Activated CD8-positive, alpha-beta memory T cell treated with anti-CD3 and anti-CD28 coated beads, Interleukin-2, amount 50 U/mL, for 24 hours (primary cell): Measurements from ENCODE around the gene MACF1.
"Not testable (repeated sequence)": the region's sequence is repeated elsewhere in the genome, so short reads cannot be mapped to it uniquely, and the experiment has no call there.

Experiments
- DNase-seq: peaks from one replicate; pipeline ENCODE4 v3.0.0-alpha.2; 2020; ENCODE audit errors: extremely low read depth

The MACF1 gene

DNA sequence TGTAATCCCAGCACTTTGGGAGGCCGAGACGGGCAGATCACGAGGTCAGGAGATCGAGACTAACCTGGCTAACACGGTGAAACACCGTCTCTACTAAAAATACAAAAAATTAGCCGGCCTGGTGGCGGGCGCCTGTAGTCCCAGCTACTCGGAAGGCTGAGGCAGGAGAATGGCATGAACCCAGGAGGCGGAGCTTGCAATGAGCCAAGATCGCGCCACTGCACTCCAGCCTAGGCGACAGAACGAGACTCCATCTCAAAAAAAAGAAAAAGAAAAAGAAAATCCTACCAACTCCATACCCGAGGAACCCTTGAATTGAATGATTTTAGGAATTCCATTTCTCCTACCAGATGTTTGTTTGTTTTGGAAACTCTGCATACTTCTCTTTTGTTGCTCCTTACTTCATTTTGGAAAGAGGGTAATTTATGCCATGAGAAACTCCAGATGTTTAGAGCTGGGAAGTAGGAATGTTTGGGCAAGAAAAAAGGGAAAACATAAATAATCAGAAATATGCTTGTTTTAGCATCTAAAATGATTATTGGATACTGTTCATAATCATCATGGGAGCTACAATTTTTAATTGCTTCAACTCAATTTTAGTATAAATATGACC, 262.7 kb downstream of the MACF1 start:
- not testable (repeated sequence) for DNase-seq

DNA sequence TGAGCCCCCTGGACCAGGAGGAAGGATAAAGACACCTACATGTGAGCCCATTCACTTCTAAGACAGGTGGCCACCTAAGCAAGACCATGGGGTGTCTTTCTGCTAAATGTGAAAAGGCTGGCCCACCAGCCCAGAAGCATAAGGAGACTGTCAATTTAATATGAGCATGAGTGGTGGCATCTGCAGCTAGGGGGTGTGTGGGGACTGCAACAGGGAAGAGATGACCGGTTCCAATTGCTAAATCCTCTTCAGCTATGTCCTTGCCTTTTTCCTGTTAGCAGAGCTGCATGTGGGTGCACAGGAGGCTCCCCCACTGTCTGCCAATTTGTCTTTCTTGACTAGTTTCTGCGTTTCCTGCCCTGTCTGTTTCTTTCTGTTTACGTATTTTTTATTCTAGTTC, 264.7 kb downstream of the MACF1 start:
- DNase-seq = no peak

DNA sequence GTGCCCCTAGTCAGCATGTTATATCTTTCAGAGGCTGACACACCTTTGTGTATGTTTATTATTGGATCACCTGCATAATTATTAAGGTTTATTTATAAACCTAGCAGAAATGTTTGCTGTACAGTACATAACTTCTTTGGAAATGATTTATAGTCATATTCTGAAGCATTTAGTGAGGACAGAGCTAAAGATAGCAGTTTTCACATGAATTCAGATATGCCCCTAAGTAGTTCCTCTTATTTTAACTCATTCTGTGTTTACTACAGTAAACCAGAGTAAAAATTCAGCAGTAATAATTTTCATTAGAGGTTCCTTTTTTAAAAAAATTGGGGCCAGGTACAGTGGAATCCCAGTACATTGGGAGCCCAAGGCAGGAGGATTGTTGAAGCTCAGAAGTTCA, 265.5 kb downstream of the MACF1 start:
- DNase-seq = no peak

DNA sequence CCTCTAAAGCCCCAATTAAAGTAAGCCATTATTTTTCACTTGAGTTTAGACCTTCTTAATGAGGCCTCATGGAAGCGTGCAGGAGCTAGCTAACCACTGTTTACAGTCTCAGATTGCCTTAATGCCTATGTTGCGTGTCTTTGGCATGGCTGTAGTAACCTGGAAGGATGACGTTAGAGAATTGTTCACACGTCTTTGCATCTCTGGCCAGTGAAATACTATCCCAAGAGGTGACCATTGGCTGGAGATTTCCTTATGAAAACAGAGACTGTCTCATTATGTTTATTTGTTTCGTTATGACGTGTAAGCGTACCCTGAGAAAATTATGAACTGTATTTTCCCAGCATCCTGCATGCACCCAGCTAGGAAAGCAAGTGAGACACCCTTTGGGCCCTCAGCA, 268.3 kb downstream of the MACF1 start:
- no peak for DNase-seq

DNA sequence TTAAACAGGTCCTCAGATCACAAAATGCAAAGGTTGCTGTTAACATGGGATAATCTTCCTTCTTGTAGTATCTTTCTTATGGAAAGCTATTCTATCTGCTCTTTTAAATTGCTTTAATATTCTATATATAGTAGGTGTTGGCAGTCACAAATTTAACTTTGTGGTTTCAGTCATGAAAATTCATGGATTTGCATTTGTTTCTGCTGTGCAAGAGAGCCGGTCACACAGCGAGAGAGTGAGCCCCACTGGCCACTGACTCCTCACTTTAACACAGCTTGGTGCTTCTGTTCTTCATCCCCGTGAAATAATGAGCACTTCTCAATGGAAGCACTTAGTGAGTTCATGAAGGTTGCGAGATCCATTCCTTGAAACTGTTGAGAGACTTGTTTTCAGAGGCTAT, 268.8 kb downstream of the MACF1 start:
- DNase-seq = no peak

DNA sequence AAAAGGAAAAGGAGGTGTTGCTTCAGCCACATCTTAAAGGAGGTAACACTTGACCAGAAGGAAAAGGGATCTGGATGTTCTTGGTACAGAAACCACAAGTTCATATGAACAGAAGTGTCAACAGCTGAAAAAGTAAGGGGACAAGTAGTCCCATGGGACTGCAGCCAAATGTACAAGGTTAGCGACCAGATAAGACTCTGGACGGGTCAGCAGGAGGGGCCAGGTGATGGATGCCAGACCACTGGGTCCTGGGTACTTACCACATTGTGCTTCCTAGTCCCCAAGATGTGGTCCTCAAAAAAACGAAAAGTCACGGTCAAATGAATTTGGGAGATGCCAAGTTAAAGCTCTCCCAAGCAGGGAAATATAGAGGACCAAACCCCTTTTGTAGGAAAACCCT, 270.3 kb downstream of the MACF1 start:
- DNase-seq = no peak

DNA sequence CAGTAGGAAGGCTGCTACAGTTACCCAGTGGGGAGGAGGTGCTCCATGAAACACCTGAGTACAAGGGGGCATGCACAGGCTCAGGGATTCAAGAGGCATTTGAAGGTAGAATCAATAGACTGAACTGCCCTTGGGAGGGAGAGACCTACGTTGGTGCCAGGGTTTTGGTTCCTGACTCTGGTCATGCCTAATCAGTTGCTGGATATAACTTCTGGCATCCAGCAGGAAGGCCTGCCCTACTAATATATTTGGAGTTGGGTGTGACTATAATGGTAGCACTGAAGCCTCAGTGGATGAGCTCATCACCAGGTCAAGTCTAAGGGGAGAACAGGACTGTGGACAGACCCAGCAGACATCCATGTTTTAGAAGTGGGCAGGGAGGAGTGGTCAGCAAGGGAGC, 271.1 kb downstream of the MACF1 start:
- not testable (repeated sequence) for DNase-seq

DNA sequence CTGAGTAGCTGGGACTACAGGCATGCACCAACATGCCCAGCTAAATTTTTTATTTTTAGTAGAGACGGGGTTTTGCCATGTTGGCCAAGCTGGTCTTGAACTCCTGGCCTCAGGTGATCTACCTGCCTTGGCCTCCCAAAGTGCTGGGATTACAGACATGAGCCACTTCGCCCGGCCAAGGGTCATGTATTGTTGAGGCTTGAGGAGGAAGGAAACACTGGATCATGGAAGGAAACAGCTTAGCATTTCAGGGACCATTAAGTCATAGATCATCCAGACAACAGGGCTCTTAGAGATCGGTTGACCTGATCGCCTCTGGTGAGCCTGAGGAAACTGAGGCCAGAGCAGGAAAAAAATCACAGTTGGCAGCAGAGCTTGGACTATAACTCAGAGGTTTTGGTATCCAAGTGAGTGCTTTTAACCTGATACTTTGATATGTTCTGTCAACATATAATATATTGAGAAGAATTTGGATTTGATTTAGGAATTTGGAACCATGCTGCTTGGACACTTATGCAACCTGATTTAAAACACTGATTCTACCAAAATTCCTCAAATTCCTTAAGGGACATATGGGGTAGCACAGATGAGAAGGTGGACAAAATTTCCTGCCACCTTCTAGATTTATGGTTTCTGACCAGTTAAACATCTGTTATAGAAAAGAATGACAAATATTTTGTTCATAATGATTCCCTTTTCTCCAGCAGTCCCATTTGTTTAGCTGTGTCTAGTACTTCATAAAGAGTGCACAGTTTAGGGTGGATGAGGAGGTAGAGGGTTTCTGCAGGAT, 273.8 kb downstream of the MACF1 start:
- DNase-seq = no peak

DNA sequence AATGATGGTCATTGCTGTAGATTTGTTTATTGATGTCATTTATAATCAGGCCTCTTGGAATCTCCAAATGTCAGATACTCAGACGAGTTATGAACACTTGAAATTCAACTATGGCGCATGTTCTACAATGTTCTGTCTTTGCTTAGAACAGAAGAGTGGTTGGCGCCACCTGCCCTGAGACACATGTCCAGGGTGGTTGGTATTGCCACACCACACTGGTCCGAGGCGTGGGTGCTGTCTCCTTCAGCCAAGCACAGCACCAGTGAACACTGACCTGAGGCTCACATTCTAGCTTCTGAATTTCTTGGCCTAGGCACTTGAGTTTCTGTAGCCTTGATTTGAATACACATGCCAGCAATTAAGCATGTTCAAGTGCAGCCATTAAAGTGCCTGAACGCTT, 276.8 kb downstream of the MACF1 start:
- no peak for DNase-seq

DNA sequence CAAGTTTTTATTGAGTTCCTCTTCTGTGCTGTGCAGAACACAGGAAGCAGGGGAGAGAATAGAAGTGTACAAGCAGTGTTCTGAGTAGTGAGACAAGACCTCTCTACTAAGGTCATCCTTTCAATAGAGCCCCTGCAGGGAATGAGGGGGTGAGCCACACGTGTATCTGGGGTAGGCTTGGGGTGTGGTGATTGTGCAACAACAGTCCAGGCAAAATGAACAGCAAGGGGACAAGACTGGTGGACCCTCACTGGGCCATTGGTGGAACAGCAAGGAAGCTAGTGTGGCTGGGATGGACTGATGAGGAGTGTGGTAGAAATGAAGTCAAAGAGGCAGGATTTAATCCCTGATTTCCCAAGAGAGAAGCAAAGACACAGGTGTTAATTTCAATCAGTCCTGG, 278.8 kb downstream of the MACF1 start:
- no peak for DNase-seq

DNA sequence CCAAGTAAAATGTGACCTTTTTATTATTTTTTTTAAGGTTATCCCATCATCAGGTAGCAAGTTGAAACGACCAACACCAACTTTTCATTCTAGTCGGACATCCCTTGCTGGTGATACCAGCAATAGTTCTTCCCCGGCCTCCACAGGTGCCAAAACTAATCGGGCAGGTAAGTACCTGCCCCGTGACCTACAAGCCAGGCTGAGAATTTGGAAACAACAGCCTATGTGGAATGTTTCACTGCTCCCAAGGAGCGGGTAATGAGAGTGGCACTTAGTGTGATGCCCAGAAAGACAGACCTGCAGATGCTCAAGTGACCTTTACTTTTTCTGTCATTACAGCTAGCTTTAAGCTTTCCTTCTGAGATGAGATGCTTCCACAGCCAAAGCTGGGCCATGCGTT, 280.1 kb downstream of the MACF1 start:
- DNase-seq = no peak

DNA sequence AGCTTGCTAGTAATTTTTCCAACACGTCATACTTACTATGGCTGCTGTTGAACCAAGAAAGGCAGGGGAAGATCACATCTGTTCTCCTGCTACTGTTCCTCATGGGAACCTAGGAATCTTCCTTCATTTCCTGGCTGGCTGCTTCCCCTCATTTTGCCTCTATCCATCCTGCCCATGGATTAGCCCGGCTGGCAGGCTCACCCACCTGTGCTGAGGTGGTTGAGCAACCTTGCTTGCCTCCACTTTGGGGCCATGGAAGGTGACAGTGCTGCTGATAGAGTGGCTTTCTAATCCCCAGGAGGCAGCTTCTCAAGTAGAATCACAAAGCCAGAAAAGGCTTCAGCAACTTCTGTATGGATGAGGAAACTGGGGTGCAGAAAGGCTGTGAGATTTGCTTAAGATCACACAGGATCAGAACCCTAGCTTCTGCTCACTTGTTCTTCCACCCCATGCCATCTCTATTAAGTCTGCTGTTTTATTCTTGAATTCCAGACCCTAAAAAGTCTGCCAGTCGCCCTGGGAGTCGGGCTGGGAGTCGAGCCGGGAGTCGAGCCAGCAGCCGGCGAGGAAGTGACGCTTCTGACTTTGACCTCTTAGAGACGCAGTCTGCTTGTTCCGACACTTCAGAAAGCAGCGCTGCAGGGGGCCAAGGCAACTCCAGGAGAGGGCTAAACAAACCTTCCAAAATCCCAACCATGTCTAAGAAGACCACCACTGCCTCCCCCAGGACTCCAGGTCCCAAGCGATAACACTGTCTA, 280.7 kb downstream of the MACF1 start:
- DNase-seq = no peak

DNA sequence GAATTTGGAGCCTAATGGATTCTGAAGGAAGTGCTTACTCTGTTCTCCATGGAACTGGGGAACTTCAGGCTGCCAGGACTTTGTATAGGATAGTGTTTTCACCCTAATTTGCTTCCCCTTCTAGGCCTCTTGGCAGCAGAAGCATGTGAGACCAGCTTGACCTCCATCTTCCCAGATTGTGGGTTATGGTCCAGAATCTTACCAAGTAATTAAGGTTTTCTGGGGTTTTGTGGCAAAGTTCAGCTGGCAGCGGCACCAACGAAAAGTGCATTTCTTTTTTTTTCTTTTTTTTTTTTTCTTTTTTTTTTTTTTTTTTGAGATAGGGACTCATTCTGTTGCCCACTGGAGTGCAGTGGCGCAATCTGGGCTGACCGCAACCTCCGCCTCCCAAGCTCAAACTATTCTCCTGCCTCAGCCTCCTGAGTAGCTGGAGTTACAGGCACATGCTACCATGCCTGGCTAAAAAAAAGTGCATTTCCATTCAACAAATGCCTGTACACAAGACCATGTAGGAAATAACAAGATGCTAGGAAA, 283.6 kb downstream of the MACF1 start:
- no peak for DNase-seq

DNA sequence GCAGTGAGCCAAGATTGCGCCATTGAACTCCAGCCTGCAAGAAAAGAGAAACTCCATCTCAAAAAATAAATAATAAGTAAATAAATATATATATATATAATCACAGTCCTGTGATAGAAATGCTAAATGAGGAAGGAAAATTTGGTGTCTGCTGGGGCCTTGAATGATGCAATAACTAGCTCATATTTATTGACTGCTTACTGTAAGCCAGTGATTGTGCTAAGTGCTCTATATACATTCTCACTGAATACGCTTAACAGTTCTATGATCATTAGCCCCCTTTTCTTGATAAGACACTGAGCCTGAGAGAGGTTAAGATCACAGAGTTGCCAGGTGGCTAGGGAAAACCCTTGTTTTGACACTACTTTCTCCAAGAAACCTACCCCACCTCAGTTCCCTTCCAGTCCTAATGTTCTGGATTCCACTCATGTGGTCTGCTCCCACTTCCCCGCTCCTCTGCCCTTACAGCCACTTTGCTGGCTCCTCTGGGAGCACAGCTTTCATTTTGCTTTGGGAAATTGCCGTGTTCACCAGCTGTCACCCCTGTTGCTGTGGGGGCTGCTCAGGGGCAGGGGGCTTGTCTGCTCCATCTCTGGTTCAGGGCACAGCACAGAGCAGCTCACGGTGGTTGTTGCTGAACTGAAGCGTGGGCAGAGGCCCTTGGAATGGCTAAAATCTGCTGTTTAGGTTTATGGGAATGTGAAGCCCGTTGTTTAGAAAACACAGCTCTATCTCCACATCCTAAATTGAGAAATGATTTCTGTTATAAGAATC, 284.5 kb downstream of the MACF1 start:
- no peak for DNase-seq

DNA sequence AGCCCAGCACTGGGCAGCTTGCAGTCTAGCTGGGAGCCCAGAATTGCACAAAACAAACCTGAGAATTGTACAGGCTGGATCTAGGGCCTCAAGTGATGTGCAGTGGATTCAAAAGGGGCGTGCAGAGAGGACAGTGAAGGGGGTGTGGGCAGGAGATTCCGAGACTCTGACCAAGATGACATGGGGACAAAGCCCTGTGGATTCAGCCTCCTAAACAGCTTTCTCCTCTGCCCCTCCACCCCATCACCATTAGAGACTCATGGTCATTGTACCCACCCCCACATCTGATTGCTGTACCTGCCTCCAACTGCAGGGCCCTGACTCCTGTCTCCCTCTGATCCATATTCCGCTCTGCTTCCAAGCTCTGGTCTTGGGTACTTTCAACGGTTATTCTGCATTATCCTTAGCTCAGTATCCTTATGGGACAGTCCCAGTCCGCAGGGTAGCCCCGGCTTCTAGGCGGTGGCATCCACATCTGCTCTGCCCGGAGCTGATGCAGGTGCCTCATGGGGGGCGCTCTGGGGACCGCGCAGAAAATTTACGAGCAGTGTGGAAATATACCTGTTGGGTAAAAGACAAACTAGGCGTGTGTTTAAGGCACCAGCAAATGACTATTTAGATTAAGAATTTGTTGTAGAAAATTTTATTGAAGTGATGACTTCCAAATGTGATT, 285.2 kb downstream of the MACF1 start:
- DNase-seq = no peak

DNA sequence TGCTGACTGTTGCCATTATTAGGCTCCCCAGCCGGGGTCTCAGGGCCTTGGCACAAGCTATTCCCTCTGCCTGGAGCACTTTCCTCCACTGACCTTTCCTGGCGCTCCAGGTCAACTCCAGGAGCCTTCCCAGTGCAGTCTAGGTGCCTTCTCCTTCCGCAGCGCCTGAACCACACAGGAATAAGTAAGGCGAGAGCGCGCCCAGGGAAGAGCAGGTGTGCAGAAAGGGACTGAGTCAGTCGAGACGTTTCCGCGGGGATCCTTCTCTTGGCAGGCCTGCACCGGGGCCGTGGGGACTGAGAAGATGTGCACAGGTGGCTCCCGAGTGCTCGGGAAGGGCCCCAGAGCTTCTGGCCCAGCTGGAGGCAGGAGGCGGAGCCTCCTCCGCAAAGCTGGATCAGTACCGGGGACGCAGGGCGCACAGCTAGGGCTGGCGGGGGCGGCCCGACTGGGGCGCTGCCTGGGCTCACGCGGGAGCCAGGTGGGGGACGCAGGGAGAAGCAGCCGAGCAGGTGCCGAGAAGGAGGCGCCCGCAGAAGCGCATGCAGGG, 286.2 kb downstream of the MACF1 start:
- DNase-seq = no peak

DNA sequence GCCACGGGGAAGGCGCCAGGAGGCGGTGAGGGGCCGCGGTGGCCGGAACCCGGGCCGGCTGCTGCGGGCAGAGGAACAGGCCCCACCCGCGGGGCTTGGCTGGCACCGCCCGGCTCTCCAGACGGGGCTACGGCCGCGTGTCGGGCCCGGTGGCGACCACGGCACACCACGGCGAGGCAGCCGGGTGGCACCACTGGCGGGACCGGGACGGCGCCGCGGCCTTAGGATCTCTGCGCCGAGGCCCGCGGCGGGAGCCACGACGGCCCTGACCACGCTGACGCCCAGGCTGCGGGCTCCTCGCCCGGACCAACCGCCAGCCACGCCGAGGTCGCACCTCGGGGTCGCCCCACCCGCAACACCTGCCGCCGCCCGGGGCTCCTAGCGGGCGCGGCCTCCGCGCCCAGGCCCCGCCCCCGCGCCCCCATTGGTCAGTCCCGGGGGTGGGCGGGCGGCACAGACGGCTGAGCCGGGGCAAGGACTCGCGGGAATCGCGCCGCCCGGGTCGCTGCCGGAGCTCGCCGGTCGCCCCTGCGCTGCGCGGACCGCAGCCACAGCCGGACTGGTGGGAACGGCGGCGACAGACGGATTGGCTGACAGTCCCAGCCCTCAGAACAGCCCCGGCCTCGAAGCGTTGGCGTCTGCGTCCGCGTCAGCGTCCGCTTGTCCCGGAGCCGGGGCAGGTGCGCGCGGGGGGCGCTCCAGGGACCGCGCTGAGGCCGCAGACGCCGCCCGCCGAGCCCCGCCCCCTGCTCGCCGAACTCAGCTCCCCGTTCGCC, 286.8 kb downstream of the MACF1 start, which contains the start of gene BMP8A:
Gene BMP8A (plus strand): TSS at position 491 of the 776 bp plus-strand sequence. CDS start 356 bp downstream, outside the sequence.
- peak; percentile 6 for DNase-seq

DNA sequence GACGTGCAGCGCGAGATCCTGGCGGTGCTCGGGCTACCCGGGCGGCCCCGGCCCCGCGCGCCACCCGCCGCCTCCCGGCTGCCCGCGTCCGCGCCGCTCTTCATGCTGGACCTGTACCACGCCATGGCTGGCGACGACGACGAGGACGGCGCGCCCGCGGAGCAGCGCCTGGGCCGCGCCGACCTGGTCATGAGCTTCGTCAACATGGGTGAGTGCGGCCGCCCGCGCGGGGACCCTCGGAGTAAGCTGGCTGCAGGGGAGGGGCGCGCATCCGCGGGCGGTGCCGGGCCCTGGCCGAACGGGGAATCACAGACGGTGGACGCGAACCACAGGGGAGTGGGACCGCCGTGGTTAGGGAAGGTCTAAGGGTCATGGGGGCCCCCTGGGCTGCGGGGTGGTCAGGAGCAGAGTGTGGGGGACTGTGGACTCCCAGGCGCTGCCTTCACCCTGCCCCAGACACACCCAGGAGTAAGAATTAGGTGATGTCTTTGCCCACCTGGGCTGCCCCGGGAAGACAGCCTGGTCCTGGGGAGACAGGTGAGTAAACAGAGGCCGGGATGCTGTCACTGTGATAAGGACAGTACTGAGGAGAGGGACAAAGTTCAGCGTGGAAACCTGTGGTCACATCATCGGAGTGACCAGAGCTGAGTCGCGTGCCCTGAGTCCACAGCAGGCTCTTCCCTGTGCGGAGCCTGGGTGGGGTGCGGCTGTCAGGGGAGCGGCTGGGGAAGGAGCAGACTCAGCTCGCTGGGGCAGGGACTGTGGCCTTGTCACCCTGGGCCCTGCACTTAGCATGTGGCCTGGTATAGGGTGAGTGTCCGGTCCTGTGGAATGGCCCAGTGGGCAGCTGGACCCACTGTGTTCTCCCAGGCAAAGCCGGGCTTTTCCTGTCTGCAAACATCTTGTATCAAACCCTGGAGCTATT, 287.9 kb downstream of the MACF1 start:
- not testable (repeated sequence) for DNase-seq
